Measurements from ENCODE around the gene STEAP3.

Gene STEAP3

GRCh38 chr2:119228136-119228535 is 4.5 kb downstream of the STEAP3 start:
- no peak for DNase-seq

- no peak for DNase-seq
These were observed 5.3 kb downstream of the STEAP3 start for GRCh38 chr2:119228964-119229363.

DNA sequence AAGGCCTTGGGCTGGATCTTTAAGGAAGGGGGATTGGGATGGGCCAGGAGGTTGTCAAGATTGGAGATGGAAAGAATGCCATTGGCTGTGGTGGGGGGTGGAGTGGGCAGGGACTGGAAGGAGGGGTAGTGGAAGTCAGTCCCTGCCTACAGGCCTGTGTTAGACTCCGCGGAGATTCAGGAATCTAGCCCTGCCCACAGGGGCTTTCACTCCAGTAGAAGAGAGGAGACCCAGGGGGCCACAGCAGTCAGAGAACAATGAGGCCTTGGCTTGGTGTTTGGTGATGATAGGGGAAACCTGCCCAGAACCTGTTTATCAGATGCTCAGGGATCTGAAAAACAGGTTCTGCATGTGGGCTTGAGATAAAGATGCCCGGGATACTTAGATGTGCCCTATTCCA is 6.1 kb downstream of the STEAP3 start:
- DNase-seq, result no peak

DNA sequence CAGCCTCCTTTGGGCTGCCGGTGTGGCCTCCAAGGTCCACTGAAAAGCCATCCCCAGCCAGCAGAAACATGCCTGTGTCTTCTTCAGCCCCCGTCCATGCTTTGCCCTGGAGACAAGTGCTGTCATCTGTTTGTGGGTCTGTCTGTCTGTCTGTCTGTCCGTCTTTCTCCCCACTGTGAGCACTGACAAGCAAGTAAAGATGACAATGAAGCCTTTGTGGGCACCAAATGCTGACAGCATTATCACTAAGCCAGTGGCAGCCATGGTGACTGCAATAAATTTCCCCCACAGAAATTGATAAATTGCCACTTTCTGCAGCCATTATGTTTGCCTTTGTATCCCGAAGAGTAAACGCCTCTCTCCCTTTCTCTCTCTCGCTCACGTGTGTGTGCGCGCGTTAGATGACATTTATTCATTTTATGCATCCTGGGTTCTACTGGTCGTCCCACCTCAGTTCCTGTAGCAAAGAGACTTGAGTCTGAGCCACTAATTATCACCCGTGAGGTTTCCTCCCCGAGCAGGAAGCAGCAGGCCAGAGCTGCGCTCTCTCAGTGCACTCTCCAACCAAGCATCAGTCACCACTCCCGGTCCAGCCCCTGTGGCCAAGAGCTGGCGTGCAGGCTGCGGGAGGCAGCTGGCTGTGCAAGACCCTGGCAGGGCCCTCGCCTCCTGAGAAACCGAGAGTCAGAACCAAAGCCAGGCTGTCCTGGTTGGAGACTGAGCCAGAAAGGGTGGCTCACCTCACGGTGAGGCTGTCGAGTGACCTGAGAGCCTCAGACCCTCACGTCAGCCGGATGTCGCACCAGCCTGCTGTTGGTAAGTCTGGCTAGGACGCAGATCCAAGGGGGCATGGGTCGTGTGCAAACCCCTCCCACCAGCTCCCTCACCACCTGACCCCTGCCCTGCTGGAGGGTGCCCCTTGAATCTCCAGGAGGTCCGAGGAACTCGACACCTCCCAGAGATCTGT is 6.9 kb downstream of the STEAP3 start:
- no peak for DNase-seq

GRCh38 chr2:119231975-119232665 is 8.5 kb downstream of the STEAP3 start:
- DNase-seq, result no peak

- no peak for DNase-seq
These were observed 9.0 kb downstream of the STEAP3 start for GRCh38 chr2:119232666-119232993.

DNA sequence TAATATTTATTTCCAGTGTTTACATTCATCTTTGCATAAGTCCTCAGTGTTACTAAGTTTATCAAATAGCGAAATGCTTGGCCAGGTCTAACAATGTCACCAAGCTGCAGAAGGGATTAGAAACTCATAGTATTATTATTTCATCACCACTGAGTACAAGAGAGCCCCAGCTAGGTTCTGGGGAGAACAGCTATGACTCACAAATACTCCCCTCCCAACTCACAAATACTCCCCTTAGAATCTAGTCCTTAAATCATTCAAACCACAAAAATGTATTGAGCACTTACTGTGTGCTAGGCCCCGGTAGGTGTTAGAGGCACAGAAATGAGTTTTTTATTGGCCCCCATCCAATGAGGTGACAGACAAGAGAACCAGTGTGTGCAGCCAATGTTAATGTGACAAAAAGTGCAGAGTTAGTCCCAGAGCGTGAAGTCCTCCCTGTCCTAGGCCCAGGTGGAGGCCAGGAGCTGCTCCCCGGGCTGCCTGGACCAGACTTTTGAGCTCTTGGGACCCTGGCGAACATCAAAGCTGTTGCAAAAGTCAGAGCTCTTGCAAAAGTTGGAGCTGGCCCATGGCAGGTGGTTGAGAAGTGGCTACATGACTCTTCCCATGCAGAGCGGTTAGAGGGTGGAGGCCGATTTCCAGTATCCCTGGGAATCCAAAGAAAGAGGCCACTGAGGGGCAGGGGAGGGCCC is 9.8 kb downstream of the STEAP3 start:
- no peak for DNase-seq

- DNase-seq, result no peak
These were observed 10.7 kb downstream of the STEAP3 start for GRCh38 chr2:119234021-119235019.

DNA sequence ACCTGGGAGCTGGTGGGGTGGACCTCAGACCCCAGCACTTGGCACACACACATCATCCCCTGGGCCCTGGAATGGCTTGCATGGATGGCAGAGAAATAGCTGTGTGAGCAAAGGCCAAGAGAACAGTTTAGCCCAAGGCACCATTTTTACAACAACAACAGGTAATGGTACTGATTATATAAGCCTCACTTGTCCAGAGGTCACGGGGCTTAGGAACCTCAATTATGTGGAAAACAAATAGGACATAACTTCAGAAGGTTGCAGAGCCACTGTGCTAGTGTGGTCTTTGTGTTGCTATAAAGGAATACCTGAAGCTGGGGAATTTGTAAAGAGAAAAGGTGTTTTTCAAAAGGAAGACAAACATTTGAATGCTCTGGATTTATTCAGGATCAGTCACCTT is 13.2 kb downstream of the STEAP3 start:
- DNase-seq, result no peak

DNA sequence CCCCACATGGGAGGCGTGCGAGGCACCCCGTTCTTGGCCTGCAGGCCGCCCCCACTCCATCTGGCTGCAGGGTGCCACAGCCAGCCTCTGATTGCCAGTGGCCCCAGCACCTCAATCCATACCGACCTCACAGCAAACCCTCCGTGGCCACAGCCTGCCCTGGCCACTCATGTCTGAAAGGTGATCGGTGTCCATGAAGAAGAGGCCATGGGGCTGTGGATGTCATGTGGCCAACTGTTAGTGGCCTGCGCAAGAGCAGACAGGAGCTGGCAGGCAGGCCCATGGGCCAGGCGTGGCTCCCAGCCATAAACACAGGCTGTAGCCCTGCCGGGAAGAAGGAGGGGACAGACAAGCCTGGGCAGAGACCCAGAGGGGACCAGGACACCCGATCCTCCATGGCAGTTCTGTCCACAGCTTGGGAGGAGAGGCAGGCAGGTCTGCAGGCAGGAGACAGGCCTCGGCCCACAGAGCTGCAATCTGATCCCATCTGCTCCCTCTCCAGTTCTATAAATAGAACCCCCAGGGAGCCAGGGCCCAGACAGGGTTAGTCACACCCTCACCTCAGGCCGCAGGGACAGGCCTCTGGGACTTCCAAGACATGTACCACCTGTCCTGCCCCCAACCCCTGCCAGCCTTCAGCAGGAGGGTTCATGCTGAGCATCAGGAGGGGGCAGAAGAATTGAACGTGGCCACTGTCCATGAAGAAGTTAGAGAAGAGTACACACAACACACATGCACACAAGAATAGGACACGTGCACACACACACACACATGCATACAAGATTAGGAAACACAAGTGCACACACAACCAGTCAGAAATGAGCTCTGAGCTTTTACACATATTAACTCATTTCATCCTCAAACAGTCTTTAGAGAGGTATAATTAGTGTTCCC is 16.9 kb downstream of the STEAP3 start:
- DNase-seq, result peak; percentile 84

GRCh38 chr2:119241205-119241532 is 17.5 kb downstream of the STEAP3 start:
- no peak for DNase-seq

- peak; percentile 24 for DNase-seq
These were observed 18.9 kb downstream of the STEAP3 start for GRCh38 chr2:119242276-119243119.

- no peak for DNase-seq
These were observed 20.0 kb downstream of the STEAP3 start for GRCh38 chr2:119243621-119244020.

- no peak for DNase-seq
These were observed 21.6 kb downstream of the STEAP3 start for GRCh38 chr2:119245076-119245840.

GRCh38 chr2:119245841-119246230 is 22.2 kb downstream of the STEAP3 start:
- DNase-seq, result no peak

DNA sequence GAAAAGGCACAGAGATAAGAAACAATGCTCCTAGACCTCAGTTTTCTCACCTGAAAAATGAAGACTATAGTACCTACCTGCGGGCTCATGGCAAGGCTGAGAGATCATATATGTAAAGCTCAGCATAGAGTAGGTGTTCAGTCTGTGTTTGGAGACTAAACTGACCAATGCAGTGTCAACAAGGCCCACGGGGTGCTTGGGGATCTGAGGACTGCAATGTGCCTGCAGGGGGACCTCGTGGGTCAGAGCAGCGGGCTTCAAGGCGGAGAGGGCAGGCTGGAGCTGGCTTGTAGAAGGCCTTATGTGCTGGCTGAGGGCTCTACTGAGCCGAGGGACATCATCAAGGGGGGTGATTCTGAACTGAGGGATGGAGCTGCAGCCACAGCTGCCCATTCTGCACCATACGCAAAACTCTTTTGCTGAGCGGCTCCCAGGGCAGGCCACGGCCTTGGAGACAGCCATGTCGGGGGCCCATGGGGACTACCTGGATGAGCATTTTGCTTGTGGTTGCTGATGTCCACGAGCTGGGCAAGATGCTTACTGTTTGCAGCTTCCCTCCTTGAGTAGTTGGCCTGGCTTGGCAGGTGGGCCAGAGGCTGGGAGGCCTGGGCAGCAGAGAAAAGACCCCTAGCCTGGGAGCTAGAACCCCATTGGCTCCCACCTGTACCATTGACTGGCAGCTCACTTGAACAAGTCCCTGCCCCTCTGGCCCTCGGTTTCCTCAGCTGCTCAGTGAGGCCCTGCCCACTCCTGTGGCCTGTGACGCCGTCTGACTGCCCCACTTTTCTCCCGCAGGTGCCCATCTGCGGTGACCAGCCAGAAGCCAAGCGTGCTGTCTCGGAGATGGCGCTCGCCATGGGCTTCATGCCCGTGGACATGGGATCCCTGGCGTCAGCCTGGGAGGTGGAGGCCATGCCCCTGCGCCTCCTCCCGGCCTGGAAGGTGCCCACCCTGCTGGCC is 23.5 kb downstream of the STEAP3 start:
- DNase-seq, result no peak

DNA sequence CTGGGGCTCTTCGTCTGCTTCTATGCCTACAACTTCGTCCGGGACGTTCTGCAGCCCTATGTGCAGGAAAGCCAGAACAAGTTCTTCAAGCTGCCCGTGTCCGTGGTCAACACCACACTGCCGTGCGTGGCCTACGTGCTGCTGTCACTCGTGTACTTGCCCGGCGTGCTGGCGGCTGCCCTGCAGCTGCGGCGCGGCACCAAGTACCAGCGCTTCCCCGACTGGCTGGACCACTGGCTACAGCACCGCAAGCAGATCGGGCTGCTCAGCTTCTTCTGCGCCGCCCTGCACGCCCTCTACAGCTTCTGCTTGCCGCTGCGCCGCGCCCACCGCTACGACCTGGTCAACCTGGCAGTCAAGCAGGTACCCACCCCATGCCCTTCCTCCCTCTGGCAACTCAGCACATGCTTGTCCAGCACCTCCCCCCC is 24.2 kb downstream of the STEAP3 start:
- DNase-seq, result no peak

- DNase-seq, result no peak
These were observed 24.7 kb downstream of the STEAP3 start for GRCh38 chr2:119248311-119248710.

Data from NCI-H1105 (cell line).